ENCODE data around the gene PCDHA2. TPM values are rescaled to one million over a fixed set of nuclear protein-coding genes. Genes with fewer than 3 reads are reported as not detected.
"Not testable (repeated sequence)": the region's sequence is repeated elsewhere in the genome, so short reads cannot be mapped to it uniquely, and the experiment has no call there.

PCDHA2 gene
- total and polyA plus RNA-seq, 2 donors (not counting 3 experiments of a cell fraction or from before 2014, with no cell fraction given): not detected

DNA sequence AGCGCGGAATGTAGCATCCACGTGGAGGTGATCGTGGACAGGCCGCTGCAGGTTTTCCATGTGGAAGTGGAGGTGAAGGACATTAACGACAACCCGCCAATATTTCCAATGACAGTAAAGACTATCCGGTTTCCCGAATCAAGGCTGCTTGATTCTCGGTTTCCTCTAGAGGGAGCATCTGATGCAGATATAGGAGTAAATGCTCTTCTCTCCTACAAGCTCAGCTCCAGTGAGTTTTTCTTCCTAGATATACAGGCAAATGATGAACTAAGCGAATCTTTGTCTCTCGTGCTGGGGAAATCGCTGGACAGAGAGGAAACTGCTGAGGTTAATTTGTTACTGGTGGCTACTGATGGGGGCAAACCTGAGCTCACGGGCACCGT is 598 bp downstream of the PCDHA2 start:
- no peaks in the 10 kb centered on the region for H3K79me2 ChIP-seq (ENCODE audit: control insufficient read depth, insufficient read depth, low read length)
- POLR2A ChIA-PET: no interaction called here
- H3K4me1 ChIP-seq (ENCODE audit: control insufficient read depth, extremely low read depth, insufficient read depth, low read length): no peaks in the 10 kb centered on the region
- H2AFZ ChIP-seq (ENCODE audit: low read depth, low read length): no peak overlapping the region
- H3K9me3 ChIP-seq (replicated peaks; ENCODE audit: control insufficient read depth, insufficient read depth, low read length): no peaks in the 10 kb centered on the region
- intact Hi-C loops (cut with micrococcal nuclease) (no loop called here), dilution Hi-C loops (cut with MboI; ENCODE audit: extremely low pct_ligation_motif_present, low sequenced_read_pairs) (no loop called here)
- H3K4me2 ChIP-seq (ENCODE audit: insufficient read depth, low read length): no peak overlapping the region
- H3K9me1 ChIP-seq (replicated peaks; ENCODE audit: control insufficient read depth, extremely low read depth, insufficient read depth, low read length): no peaks in the 10 kb centered on the region
- H3K9ac ChIP-seq (replicated peaks; ENCODE audit: extremely low read depth, insufficient read depth, low read length): no peak overlapping the region
- DNase-seq (ENCODE audit: low read depth, low spot score) (no peak), FAIRE-seq (no peak)
- H3K27me3 ChIP-seq (ENCODE audit: control insufficient read depth in 2 of 2, insufficient read depth in 2 of 2, low read length in 2 of 2): no peaks in the 10 kb centered on the region
- H3K27ac ChIP-seq (ENCODE audit: insufficient read depth, low read depth, low read length): no peak overlapping the region
- TF ChIP-seq JUN (IDR thresholded peaks at IDR 0.05; ENCODE audit: borderline replicate concordance, insufficient read depth, insufficient read length, low read depth) (no peak), EZH2 (IDR thresholded peaks at IDR 0.05; ENCODE audit: borderline replicate concordance, low read depth, low read length, severe bottlenecking) (no peak), FOS (IDR thresholded peaks at IDR 0.05; ENCODE audit: borderline replicate concordance, insufficient read depth, low read length) (no peak), POLR2A (IDR thresholded peaks at IDR 0.05; ENCODE audit: low read depth, low read length) (no peak), POLR2AphosphoS5 (IDR thresholded peaks at IDR 0.05; ENCODE audit: insufficient read depth, low read depth, low read length) (no peak)
- CTCF ChIA-PET: interaction anchor here (1.1 to 1.8 kb wide), 3 partner anchors 9 to 12 kb away, joined by 3 to 5 read pairs (median 4); partner anchors contain the start of gene PCDHA1
- BruUV-seq (replicated peaks): no TSS peak
- no peak overlapping the region for H3K4me3 ChIP-seq (replicated peaks in 1 of 3; ENCODE audit: insufficient read depth in 1 of 3, low read depth in 1 of 3, low read length in 3 of 3)
- no peaks in the 10 kb centered on the region for H4K20me1 ChIP-seq (replicated peaks; ENCODE audit: control insufficient read depth, extremely low read depth, insufficient read depth, low read length)
- H3K36me3 ChIP-seq (ENCODE audit: control insufficient read depth in 2 of 2, extremely low read depth in 1 of 2, insufficient read depth in 2 of 2, low read length in 2 of 2): no peaks in the 10 kb centered on the region

DNA sequence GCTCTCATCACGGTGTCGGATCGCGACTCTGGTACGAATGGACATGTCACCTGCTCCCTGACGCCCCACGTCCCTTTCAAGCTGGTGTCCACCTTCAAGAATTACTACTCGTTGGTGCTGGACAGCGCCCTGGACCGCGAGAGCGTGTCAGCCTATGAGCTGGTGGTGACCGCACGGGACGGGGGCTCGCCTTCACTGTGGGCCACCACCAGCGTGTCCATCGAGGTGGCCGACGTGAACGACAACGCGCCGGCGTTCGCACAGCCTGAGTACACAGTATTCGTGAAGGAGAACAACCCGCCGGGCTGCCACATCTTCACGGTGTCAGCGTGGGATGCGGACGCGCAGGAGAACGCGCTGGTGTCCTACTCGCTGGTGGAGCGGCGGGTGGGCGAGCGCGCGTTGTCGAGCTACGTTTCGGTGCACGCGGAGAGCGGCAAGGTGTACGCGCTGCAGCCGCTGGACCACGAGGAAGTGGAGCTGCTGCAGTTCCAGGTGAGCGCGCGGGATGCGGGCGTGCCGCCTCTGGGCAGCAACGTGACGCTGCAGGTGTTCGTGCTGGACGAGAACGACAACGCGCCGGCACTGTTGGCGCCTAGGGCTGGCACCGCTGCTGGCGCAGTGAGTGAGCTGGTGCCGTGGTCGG is 1.5 kb downstream of the PCDHA2 start:
- DNase-seq (ENCODE audit: low read depth, low spot score); H3K27me3 ChIP-seq (ENCODE audit: control insufficient read depth in 2 of 2, insufficient read depth in 2 of 2, low read length in 2 of 2); POLR2A ChIA-PET; BruUV-seq (replicated peaks); H3K4me2 ChIP-seq (ENCODE audit: insufficient read depth, low read length); H2AFZ ChIP-seq (ENCODE audit: low read depth, low read length); H3K79me2 ChIP-seq (ENCODE audit: control insufficient read depth, insufficient read depth, low read length); H3K9me3 ChIP-seq (replicated peaks; ENCODE audit: control insufficient read depth, insufficient read depth, low read length); H4K20me1 ChIP-seq (replicated peaks; ENCODE audit: control insufficient read depth, extremely low read depth, insufficient read depth, low read length); intact Hi-C loops (cut with micrococcal nuclease); H3K9ac ChIP-seq (replicated peaks; ENCODE audit: extremely low read depth, insufficient read depth, low read length); H3K27ac ChIP-seq (ENCODE audit: insufficient read depth, low read depth, low read length); H3K4me1 ChIP-seq (ENCODE audit: control insufficient read depth, extremely low read depth, insufficient read depth, low read length); FAIRE-seq; H3K9me1 ChIP-seq (replicated peaks; ENCODE audit: control insufficient read depth, extremely low read depth, insufficient read depth, low read length); H3K36me3 ChIP-seq (ENCODE audit: control insufficient read depth in 2 of 2, extremely low read depth in 1 of 2, insufficient read depth in 2 of 2, low read length in 2 of 2); dilution Hi-C loops (cut with MboI; ENCODE audit: extremely low pct_ligation_motif_present, low sequenced_read_pairs); H3K4me3 ChIP-seq (replicated peaks in 1 of 3; ENCODE audit: insufficient read depth in 1 of 3, low read depth in 1 of 3, low read length in 3 of 3): not testable (repeated sequence)
- CTCF ChIA-PET: interaction anchor here (1.1 kb wide), 2 partner anchors 9 to 10 kb away, joined by 3 to 4 read pairs; partner anchors contain the start of gene PCDHA1

Data from endothelial cell of umbilical vein (primary cell).